Ishikawa (cell line): ENCODE results near the gene CEACAM21.

Experiments
- CEBPB ChIP-seq: IDR thresholded peaks from 2 replicates; pipeline ENCODE4 v1.6.1; 2012
- CREB1 ChIP-seq: IDR thresholded peaks from 2 replicates; pipeline ENCODE4 v1.6.1; 2012; ENCODE audit warnings: low read depth
- EGR1 ChIP-seq: IDR thresholded peaks from 2 replicates; pipeline ENCODE4 v1.6.1; 2012
- EP300 ChIP-seq: IDR thresholded peaks from 2 replicates; pipeline ENCODE4 v1.6.1; 2012; ENCODE audit warnings: borderline replicate concordance
- FOXM1 ChIP-seq: IDR thresholded peaks from 2 replicates; pipeline ENCODE4 v1.6.1; 2012; ENCODE audit warnings: low read depth, borderline replicate concordance
- MAX ChIP-seq: IDR thresholded peaks from 2 replicates; pipeline ENCODE4 v1.6.1; 2012
- NFIC ChIP-seq: IDR thresholded peaks from 2 replicates; pipeline ENCODE4 v1.6.1; 2012
- RAD21 ChIP-seq: IDR thresholded peaks from 2 replicates; pipeline ENCODE4 v1.6.1; 2012; ENCODE audit warnings: low read depth
- REST ChIP-seq: IDR thresholded peaks from 2 replicates; pipeline ENCODE4 v1.6.1; 2012; ENCODE audit warnings: low read depth, mild to moderate bottlenecking
- TAF1 ChIP-seq: IDR thresholded peaks from 2 replicates; pipeline ENCODE4 v1.6.1; 2012; ENCODE audit warnings: low read depth, mild to moderate bottlenecking
- TCF12 ChIP-seq: IDR thresholded peaks from 2 replicates; pipeline ENCODE4 v1.6.1; 2012; ENCODE audit warnings: low read depth
- TEAD4 ChIP-seq: IDR thresholded peaks from 2 replicates; pipeline ENCODE4 v1.6.1; 2012
- YY1 ChIP-seq: IDR thresholded peaks from 2 replicates; pipeline ENCODE4 v1.6.1; 2012; ENCODE audit warnings: low read depth
- ZBTB7A ChIP-seq: IDR thresholded peaks from 2 replicates; pipeline ENCODE4 v1.6.1; 2012; ENCODE audit warnings: low read depth
- TF ChIP-seq, protein P1 (sequence below): IDR thresholded peaks from 2 replicates; pipeline ENCODE4 v1.6.1; 2012

Gene CEACAM21

GRCh38 chr19:41541990-41542584 is 33.9 kb upstream of the CEACAM21 start:
- TF ChIP-seq EP300 (no peak), RAD21 (peak; percentile 29; the same call in 1 of the 2 replicates)

DNA sequence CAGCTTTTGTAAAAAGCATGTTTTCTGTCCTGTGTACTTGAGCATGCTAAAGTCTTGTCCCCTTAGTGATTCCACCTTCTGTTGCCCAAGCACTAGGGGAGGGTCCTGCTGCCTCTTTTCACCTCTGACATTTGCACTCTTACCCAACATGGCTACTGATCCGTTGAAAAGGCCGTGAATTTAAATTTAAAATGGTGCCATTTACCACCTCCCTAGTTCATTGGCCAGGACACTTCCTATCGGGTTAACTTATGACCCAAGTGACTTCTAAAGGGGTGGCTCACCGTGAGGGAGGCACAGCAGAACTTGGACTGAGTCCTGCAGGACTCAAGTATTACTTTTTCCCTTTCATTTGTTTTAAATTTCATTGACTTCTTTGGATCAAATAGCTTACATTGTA is 33.3 kb upstream of the CEACAM21 start:
- TF ChIP-seq YY1 (no peak), TCF12 (no peak), FOXM1 (no peak), ZBTB7A (no peak), REST (no peak), EGR1 (no peak), CEBPB (no peak), MAX (no peak), CREB1 (no peak), TEAD4 (no peak), TAF1 (no peak), RAD21 (no peak)
- TF ChIP-seq, protein P1, sequence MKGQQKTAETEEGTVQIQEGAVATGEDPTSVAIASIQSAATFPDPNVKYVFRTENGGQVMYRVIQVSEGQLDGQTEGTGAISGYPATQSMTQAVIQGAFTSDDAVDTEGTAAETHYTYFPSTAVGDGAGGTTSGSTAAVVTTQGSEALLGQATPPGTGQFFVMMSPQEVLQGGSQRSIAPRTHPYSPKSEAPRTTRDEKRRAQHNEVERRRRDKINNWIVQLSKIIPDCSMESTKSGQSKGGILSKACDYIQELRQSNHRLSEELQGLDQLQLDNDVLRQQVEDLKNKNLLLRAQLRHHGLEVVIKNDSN, result no peak

DNA sequence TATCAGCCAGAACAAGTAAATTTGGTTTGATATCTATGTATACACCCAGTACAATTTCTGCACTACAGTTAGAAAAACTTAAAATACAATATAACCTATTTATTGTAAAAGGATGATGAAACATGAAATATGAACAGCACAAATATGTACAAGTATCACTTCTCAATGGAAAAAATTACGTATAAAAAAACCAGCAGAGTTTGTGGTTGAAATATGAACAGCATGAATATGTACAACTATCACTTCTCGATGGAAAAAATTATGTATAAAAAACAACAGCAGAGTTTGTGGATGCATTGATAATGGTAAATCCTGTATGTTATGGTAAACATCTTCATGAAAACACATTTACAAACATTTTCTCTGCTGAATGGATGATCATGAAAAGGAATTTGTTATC is 32.4 kb upstream of the CEACAM21 start:
- no peak for TF ChIP-seq CEBPB

DNA sequence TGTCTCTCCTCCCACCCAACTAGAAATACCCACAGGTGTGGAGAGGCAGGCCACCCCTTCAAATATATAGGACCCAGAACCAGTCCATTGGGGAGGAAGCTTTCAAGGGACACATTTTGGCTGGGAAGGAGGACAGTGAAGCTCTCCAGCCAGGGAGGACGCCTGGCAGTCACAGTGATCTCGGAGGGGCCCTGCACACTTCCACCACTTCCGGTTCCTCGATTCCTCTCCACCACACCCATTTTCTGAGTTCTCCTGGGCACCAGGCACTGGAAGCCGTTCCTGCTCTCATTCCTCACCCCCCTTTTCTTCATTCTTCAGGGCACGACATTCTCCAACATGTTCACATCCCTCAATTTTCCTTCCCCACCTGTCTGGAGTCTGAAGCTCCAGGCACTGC is 30.4 kb upstream of the CEACAM21 start:
- TF ChIP-seq FOXM1 (no peak), TAF1 (no peak), REST (no peak)

GRCh38 chr19:41546386-41546789 is 29.6 kb upstream of the CEACAM21 start:
- TF ChIP-seq FOXM1 (no peak), ZBTB7A (no peak), TAF1 (no peak), EGR1 (no peak), NFIC (no peak), TEAD4 (no peak), TCF12 (no peak), CREB1 (no peak), REST (no peak), RAD21 (no peak), MAX (no peak), EP300 (no peak), YY1 (no peak), CEBPB (no peak)
- TF ChIP-seq, protein P1, result no peak
